T-helper 2 cell treated with Interferon-gamma antibody and Interleukin-4, amounts not matched to agents 100 ng/mL and 5 ng/mL, for 36 hours (primary cell): ENCODE measurements around the gene EPHB2. TPM values are rescaled to one million over a fixed set of nuclear protein-coding genes. Genes with fewer than 3 reads are reported as not detected.
"Not testable (repeated sequence)": the region's sequence is repeated elsewhere in the genome, so short reads cannot be mapped to it uniquely, and the experiment has no call there.

ENCODE experiments used
- intact Hi-C: fragments of 100-400 bp; cut with micrococcal nuclease; formaldehyde crosslinking; loops from one replicate; pipeline ENCODE4 v1.15.1; 2023
- total RNA-seq: library from RNA; stranded (reverse); gene quantifications from 2 replicates; pipeline ENCODE4 v1.2.3, GENCODE V29; 2022

Gene EPHB2
- total RNA-seq, 1 donor from 2014 or later: not detected

DNA sequence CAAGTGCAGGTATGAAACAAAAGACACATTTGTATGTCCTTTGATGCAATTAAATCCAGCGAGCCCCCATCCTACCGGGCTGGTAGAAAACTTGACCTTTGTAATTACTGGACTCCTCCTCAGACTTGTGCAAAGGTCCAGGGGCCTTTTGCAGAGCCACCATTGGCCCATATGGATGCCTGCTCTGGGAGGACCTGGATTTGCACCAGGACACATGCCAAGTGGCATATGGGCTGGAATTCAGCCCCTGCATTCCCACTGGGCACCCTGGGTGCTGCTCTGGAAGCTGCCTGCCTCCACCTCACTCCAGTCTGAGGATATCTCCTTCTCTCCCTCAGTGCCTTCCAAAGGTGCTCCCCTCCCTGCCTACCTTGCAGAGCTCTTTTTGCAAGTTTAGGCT, 226.0 kb downstream of the EPHB2 start:
- intact Hi-C loops: no loop called here

DNA sequence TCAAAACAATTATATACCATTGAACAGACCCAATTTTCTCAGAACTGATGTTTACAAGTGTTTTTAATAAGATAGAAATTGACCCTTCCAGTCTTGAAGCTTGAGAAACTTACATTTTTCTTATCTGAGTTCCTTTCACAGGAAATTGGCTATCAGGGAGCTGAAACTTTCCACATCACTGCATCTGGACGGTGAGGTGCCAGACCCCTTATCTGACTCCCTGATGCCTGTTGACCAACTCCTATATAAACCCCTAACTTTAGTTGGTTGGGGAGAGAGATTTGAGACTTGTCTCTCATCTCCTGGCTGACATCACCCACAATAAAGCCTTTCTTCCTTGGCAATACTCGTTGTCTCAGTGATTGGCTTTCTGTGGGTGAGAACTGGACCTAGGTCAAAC, 230.6 kb downstream of the EPHB2 start:
- intact Hi-C loops: no loop called here

DNA sequence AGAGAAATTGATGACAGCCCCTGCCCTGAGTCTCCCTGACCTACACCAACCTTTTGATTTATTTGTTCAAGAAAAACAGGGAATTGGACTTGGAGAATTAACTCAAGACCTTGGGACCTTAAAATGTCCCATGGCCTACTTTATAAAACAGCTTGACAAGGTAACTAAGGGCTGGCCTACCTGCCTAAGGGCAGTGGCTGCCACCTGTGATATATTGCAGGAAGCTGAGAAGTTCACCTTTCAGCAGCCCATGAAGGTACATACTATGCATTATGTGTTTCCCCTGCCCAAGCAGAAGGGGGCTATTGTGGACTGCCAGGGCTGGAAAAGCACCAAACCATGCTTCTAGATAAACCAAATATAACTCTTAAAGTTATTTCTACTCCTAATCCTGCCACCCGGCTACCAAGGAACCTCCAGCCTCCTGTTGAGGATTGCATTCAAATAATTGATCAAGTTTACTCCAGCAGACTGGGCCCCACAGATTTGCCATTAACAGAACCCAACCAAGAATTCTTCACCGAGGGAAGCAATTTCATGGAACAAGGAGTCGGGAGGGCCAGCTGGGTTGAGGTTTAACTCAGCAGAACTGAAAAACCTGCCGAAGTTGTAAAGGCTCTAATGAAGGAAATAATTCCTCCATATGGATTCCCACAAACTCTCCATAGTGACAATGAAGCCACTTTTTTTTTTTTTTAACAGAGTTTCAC, 233.9 kb downstream of the EPHB2 start:
- intact Hi-C loops: no loop called here

- intact Hi-C loops: not testable (repeated sequence)
These were observed 234.5 kb downstream of the EPHB2 start for GRCh38 chr1:22945171-22945570.

- intact Hi-C loops: no loop called here
These were observed 239.2 kb downstream of the EPHB2 start for GRCh38 chr1:22949822-22950331.

DNA sequence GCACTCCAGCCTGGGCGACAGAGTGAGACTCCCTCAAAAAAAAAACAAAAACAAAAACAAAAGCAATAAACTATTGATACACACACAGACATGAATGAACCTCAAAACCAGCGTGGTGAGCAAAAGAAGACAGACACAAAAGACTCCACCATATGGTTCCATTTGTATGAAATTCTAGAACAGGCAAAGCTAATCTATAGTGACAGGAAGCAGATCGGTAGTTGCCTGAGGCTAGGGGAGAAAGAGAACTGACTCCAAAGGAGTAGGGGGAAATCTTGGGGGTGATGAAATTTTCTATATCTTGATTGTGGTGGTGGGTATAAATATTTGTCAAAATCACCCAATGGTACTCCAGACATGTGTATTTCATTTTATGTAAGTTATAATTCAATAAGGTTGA, 241.2 kb downstream of the EPHB2 start:
- intact Hi-C loops: no loop called here

DNA sequence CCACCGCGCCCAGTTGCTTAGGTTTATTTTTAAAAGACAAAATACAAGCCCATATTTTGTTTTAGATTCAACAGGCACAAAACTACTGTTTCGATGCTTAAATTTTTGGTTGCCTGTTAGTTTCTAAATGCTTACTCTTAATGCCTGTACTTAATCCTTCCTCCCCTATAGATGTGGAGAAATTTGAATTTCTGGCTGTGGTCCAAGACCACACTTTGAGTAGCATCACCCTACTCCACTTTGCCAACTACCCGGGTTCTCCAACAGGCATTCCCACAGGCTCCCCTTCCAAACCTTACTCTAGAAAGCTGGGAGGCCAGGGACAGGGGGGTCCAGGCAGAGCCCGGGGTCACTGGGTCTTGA, 242.0 kb downstream of the EPHB2 start:
- intact Hi-C loops: no loop called here

DNA sequence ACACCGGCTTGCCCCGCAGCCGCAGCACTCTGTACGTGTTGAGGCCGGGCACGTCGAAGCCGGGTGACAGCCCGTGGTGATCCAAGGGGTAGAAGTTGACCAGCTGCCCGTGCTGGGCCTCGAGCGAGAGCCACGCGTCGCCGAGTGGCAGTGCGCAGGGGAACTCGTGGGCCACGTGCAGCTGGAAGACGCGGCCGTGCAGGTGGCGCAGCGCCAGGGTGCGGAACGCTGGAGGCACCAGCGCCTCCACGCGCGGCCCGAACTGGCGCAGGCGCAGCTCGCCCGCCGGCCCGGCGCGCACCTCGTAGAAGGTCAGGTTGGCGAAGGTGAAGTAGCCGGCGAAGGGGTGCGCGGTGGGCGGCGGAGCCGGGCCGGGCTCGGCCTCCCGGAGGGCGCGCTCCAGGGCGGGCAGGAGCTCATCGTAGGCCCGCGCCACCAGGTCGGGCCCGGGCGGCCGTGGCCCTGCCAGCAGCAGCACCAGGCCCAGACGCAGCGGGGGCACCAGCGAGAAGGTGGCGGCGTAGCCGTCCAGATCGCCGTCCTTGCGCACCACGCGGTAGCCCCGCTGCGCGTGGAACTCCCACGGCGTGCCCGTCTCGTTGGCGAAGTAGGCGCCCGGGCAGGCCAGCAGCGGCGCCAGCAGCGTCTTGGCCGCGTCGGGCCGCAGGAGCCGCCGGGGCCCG, 242.6 kb downstream of the EPHB2 start:
- intact Hi-C loops: no loop called here

- intact Hi-C loops: no loop called here
These were observed 243.1 kb downstream of the EPHB2 start for GRCh38 chr1:22953740-22954141.

- intact Hi-C loops: no loop called here
These were observed 244.5 kb downstream of the EPHB2 start for GRCh38 chr1:22955146-22955545.

DNA sequence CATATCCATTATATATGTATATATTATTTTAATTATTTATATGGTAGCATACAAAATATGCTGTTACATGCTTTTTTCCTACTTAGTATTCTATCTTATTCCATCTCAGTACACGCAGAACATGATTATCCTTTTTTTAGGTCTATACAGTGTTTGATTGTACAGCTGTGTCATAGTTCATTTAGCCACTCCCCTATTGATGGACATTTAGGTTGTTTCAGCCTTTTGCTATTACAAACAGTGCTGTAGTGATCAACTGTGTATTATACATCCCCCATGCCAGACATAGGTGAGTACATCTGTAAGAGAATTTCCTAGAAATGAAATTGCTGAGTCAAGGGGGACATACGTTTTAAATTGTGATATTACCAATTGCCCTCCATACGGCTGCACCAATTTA, 246.4 kb downstream of the EPHB2 start:
- intact Hi-C loops: no loop called here

DNA sequence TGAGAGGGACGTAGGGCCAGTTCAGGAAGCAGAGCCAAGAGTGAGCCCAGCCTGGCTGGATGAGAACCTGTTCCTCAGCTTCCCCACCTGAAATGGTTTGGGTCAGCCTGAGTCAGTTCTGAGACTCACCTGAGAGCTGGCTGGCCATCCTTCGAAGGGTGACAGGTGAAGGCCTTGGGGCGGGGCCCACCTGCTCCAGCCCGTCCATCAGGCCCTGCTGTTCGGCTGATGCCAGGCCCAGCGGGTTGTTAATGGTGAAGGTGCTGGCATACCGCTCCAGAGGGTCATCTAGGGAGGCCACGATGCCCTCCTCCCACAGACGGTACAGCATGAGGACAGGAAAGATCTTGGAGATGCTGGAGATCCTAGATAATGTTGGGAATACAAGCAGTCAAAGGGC, 247.9 kb downstream of the EPHB2 start:
- intact Hi-C loops: no loop called here

DNA sequence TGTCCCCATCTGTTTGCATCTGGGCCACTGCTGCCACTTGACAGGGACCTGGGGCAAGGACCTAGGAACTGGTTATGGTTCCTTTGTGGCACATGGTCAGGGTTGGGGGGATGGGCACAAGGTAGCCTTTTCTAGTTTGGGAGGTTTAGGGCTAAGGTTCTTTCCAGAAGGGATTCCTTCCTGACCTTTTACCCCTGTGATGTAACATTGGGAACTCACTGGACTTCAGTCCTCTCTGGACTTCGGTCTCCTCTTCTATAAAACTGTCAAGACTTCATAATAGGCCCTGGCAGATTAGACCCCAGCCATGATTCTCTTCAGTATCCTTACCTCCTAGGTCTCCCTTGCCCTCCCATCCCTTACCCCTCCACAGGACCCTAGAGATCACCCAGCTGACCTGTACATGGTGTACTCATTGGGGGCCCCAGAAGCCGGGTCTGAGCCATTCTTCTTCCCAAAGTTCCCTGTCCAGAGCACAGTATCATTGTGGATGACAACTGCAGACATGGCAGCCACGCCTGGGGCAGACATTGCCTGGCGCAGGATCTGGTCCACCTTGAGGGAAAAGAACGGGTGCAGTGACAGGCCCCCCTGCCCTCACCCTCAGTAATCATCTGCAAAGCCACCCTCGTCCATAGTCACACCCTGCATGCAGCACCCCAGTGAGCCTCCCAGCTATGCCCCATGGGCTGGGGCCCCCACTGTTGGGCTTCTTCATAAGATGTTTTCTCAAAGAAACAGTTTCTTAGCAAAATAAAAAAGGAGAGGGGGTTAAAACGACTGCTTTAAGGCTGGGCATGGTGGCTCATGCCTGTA, 249.1 kb downstream of the EPHB2 start:
- intact Hi-C loops: no loop called here

DNA sequence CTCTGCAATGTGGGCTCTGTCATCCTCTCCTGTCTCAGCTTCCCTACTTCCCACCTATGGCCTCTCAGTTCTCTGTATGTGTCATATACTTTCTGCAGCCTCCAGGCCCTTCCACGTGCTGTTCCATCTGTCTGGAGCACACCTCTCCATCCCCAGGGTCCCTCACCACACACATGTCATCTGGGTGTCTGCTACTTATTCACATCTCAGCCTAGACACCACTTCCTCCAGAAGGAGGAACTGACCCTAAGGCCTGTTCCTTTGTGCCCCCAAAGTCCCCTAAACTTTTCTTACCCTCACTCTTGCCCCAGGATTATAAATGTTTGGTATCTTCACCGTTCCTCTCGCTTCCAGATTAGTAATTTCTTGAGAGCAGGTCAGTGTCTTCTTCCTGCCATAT, 251.9 kb downstream of the EPHB2 start:
- intact Hi-C loops: no loop called here

DNA sequence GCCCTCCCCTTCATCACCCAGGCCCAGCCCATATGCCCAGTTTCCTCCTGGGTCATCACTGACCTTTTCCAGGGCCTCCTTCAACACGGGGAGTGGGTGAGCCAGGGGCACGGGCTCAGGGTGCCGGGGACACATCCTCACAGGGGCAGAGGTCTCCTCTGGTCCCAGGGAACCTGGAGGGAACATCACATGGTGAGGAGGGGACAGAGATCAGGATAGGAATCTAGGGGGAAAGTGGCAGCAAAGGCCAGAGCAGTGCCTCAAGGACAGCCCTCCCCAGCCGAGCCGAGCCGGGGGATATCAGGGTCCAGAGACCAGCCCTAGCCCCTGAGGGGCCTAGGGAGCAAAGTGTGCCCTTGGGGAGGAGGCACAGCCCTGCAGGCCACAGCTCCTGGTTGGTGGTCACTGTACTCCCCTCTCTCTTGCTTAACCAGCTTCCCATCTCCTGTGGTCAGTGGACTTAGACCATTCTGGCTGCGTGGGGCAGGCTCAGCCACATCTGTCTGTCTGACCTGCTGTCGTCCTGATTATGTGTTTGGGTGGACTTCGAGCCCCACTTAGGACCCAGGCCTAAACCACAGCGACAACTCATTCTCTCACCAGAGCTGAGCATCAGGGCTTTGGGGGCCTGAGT, 252.5 kb downstream of the EPHB2 start:
- intact Hi-C loops: no loop called here

DNA sequence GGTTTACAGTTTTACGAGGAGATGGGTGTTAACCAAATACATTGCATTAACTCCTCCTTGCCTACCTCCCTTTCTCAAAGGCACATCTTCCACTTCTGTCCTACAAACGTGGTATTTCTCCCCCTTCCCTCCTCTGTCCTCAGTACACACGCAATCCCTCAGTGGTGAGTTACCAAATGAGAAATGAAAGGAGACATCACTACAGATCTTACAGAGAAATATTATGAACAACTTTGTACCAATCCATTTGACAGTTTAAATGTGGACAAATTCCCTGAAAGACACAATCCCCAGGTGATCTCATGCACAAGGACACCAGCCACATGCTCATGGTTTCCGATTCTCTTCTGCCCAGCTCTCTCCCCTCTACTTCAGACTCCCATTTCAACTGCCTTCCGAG, 255.7 kb downstream of the EPHB2 start:
- intact Hi-C loops: no loop called here

GRCh38 chr1:22967833-22968232, 257.2 kb downstream of the EPHB2 start:
- intact Hi-C loops: no loop called here

GRCh38 chr1:22969304-22969709, 258.7 kb downstream of the EPHB2 start:
- intact Hi-C loops: no loop called here

GRCh38 chr1:22970096-22970495, 259.5 kb downstream of the EPHB2 start:
- intact Hi-C loops: no loop called here
